Activated CD8-positive, alpha-beta memory T cell treated with anti-CD3 and anti-CD28 coated beads, Interleukin-2, amount 50 U/mL, for 24 hours (primary cell): ENCODE results near the gene CST8.

Source experiments
- DNase-seq: peaks from one replicate; pipeline ENCODE4 v3.0.0-alpha.2; 2020; ENCODE audit errors: extremely low read depth

Gene CST8

GRCh38 chr20:23520185-23520584 lies 29.3 kb downstream of the CST8 start:
- DNase-seq: no peak

- DNase-seq: no peak
Measured at GRCh38 chr20:23524146-23524545, 33.2 kb downstream of the CST8 start.

GRCh38 chr20:23526850-23527249 lies 35.9 kb downstream of the CST8 start:
- no peak for DNase-seq

- no peak for DNase-seq
Measured at GRCh38 chr20:23528867-23529431, 38.0 kb downstream of the CST8 start.

- DNase-seq: no peak
Measured at GRCh38 chr20:23530937-23531567, 40.1 kb downstream of the CST8 start.

- no peak for DNase-seq
Measured at GRCh38 chr20:23532533-23532932, 41.6 kb downstream of the CST8 start.

- DNase-seq: no peak
Measured at GRCh38 chr20:23533161-23533560, 42.2 kb downstream of the CST8 start.

GRCh38 chr20:23534801-23535593 lies 44.1 kb downstream of the CST8 start:
- DNase-seq: no peak

- DNase-seq: no peak
Measured at GRCh38 chr20:23536328-23536974, 45.5 kb downstream of the CST8 start.

- DNase-seq: no peak
Measured at GRCh38 chr20:23537030-23537429, 46.1 kb downstream of the CST8 start.

- no peak for DNase-seq
Measured at GRCh38 chr20:23540624-23541023, 49.7 kb downstream of the CST8 start.

- no peak for DNase-seq
Measured at GRCh38 chr20:23541330-23541729, 50.4 kb downstream of the CST8 start.

GRCh38 chr20:23541776-23542175 lies 50.9 kb downstream of the CST8 start:
- no peak for DNase-seq

GRCh38 chr20:23542801-23543200 lies 51.9 kb downstream of the CST8 start:
- DNase-seq: no peak

- DNase-seq: no peak
Measured at GRCh38 chr20:23544133-23544532, 53.2 kb downstream of the CST8 start.
